Neural progenitor cell (in vitro differentiated cells): ENCODE measurements around the gene IL2.

Experiments used
- EZH2 ChIP-seq: fragments of 200-600 bp; sonication (generic); IDR thresholded peaks from 2 replicates; pipeline ENCODE4 v1.6.1; 2017; ENCODE audit warnings: antibody characterized with exemption, mild to moderate bottlenecking, moderate library complexity
- EZH2phosphoT487 ChIP-seq: fragments of 200-600 bp; sonication (generic); IDR thresholded peaks from 2 replicates; pipeline ENCODE4 v1.6.1; 2017; ENCODE audit warnings: antibody characterized with exemption
- TF ChIP-seq, protein P1 (sequence below): fragments of 200-600 bp; sonication (generic); IDR thresholded peaks from 2 replicates; pipeline ENCODE4 v1.5.1; 2017; ENCODE audit warnings: antibody characterized with exemption, mild to moderate bottlenecking

DNA sequence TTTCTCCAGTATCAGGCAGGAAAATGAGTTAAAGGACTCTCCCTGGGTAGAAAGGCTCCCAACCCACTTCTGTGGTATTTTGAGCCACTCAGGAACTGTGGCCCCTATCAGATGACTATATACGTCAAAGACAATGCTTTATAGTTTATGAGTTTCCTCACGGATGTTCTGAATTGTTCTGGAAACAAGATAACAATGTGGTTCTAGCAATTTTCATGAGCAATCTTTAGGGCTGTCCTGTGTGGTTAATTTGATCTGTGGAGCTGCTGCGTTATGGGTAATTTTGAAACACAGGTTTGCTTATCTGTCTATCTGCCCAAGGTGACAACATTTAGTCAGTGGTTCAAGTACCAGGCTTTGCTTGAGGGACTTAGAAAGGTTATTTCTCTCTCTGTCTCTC, 46.7 kb upstream of the IL2 start:
- TF ChIP-seq, protein P1, sequence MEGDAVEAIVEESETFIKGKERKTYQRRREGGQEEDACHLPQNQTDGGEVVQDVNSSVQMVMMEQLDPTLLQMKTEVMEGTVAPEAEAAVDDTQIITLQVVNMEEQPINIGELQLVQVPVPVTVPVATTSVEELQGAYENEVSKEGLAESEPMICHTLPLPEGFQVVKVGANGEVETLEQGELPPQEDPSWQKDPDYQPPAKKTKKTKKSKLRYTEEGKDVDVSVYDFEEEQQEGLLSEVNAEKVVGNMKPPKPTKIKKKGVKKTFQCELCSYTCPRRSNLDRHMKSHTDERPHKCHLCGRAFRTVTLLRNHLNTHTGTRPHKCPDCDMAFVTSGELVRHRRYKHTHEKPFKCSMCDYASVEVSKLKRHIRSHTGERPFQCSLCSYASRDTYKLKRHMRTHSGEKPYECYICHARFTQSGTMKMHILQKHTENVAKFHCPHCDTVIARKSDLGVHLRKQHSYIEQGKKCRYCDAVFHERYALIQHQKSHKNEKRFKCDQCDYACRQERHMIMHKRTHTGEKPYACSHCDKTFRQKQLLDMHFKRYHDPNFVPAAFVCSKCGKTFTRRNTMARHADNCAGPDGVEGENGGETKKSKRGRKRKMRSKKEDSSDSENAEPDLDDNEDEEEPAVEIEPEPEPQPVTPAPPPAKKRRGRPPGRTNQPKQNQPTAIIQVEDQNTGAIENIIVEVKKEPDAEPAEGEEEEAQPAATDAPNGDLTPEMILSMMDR: no peak
- TF ChIP-seq EZH2phosphoT487: no peak
- TF ChIP-seq EZH2: no peak
